GM21737 (cell line): ENCODE data around the gene VPS13D.
"Not testable (repeated sequence)": the region's sequence is repeated elsewhere in the genome, so short reads cannot be mapped to it uniquely, and the experiment has no call there.

Experiments used
- ATAC-seq: cut with Tn5 transposase; IDR thresholded peaks from one replicate; pipeline ENCODE4 v1.9.1; 2021; ENCODE audit warnings: mild to moderate bottlenecking, moderate library complexity; ENCODE audit not compliant: unreplicated experiment

The VPS13D gene

GRCh38 chr1:12525311-12526181 lies 295.7 kb downstream of the VPS13D start:
- ATAC-seq: no peak

- ATAC-seq: no peak
Observed at GRCh38 chr1:12527564-12527963, 297.7 kb downstream of the VPS13D start.

GRCh38 chr1:12528021-12528852 lies 298.4 kb downstream of the VPS13D start:
- ATAC-seq: no peak

- no peak for ATAC-seq
Observed at GRCh38 chr1:12529640-12530174, 299.9 kb downstream of the VPS13D start.

GRCh38 chr1:12530462-12531178 lies 300.8 kb downstream of the VPS13D start:
- ATAC-seq: no peak

- no peak for ATAC-seq
Observed at GRCh38 chr1:12531179-12531499, 301.3 kb downstream of the VPS13D start.

- ATAC-seq: no peak
Observed at GRCh38 chr1:12532405-12533315, 302.8 kb downstream of the VPS13D start.

- no peak for ATAC-seq
Observed at GRCh38 chr1:12536023-12536639, 306.3 kb downstream of the VPS13D start.

GRCh38 chr1:12537294-12537693 lies 307.5 kb downstream of the VPS13D start:
- ATAC-seq: no peak

GRCh38 chr1:12537906-12538461 lies 308.2 kb downstream of the VPS13D start:
- no peak for ATAC-seq

- ATAC-seq: not testable (repeated sequence)
Observed at GRCh38 chr1:12538536-12538935, 308.7 kb downstream of the VPS13D start.

- ATAC-seq: no peak
Observed at GRCh38 chr1:12539320-12539704, 309.5 kb downstream of the VPS13D start.

- no peak for ATAC-seq
Observed at GRCh38 chr1:12539705-12540579, 310.1 kb downstream of the VPS13D start.

GRCh38 chr1:12540580-12541273 lies 310.9 kb downstream of the VPS13D start:
- ATAC-seq: no peak

- ATAC-seq: no peak
Observed at GRCh38 chr1:12541274-12542137, 311.7 kb downstream of the VPS13D start.

GRCh38 chr1:12542138-12542465 lies 312.3 kb downstream of the VPS13D start:
- no peak for ATAC-seq
